ENCODE measurements around the gene ZBED3. TPM values are rescaled to one million over a fixed set of nuclear protein-coding genes. Genes with fewer than 3 reads are reported as not detected.

Gene ZBED3
- total RNA-seq, 1 experiment from 2014 or later: 14.8 TPM

GRCh38 chr5:77046416-77047073 is 40.5 kb downstream of the ZBED3 start:
- TF ChIP-seq, protein P1, sequence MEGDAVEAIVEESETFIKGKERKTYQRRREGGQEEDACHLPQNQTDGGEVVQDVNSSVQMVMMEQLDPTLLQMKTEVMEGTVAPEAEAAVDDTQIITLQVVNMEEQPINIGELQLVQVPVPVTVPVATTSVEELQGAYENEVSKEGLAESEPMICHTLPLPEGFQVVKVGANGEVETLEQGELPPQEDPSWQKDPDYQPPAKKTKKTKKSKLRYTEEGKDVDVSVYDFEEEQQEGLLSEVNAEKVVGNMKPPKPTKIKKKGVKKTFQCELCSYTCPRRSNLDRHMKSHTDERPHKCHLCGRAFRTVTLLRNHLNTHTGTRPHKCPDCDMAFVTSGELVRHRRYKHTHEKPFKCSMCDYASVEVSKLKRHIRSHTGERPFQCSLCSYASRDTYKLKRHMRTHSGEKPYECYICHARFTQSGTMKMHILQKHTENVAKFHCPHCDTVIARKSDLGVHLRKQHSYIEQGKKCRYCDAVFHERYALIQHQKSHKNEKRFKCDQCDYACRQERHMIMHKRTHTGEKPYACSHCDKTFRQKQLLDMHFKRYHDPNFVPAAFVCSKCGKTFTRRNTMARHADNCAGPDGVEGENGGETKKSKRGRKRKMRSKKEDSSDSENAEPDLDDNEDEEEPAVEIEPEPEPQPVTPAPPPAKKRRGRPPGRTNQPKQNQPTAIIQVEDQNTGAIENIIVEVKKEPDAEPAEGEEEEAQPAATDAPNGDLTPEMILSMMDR (IDR thresholded peaks at IDR 0.05; ENCODE audit: unreplicated experiment): no peak
- intact Hi-C loops (cut with micrococcal nuclease): no loop called here
- BruUV-seq (replicated peaks): no TSS peak

GRCh38 chr5:77035950-77036349 is 51.1 kb downstream of the ZBED3 start:
- DNase-seq (ENCODE audit: unreplicated experiment): no peak
- Mint-ChIP-seq H3K9me3 (ENCODE audit: unreplicated experiment) (no peaks in the 10 kb centered on the region), H3K27ac (ENCODE audit: low read depth, unreplicated experiment) (no peak overlapping the region), H3K27me3 (ENCODE audit: insufficient read depth, unreplicated experiment) (no peaks in the 10 kb centered on the region), H3K4me3 (ENCODE audit: unreplicated experiment) (no peak overlapping the region), H3K36me3 (ENCODE audit: insufficient read depth, unreplicated experiment) (peaks cover 58% of the 10 kb centered on the region), H3K4me1 (ENCODE audit: insufficient read depth, unreplicated experiment) (no peaks in the 10 kb centered on the region)
- intact Hi-C loops (cut with micrococcal nuclease): no loop called here
- BruUV-seq (replicated peaks): no TSS peak
- TF ChIP-seq, protein P1 (IDR thresholded peaks at IDR 0.05; ENCODE audit: unreplicated experiment): no peak
- CTCF ChIA-PET: no interaction called here
- POLR2A ChIA-PET: no interaction called here

More at GRCh38 chr5:77046416-77047073, 40.5 kb downstream of the ZBED3 start:
- ChIA-PET POLR2A (interaction anchor here (0.8 kb wide), 1 partner anchor 14 kb away, joined by 3 read pairs; no protein-coding TSS in a partner anchor), CTCF (interaction anchor here (0.7 kb wide), 1 partner anchor 13 kb away, joined by 3 read pairs; no protein-coding TSS in a partner anchor)
- Mint-ChIP-seq H3K9me3 (ENCODE audit: unreplicated experiment) (no peaks in the 10 kb centered on the region), H3K36me3 (ENCODE audit: insufficient read depth, unreplicated experiment) (peaks cover 70% of the 10 kb centered on the region), H3K4me1 (ENCODE audit: insufficient read depth, unreplicated experiment) (peaks cover 6% of the 10 kb centered on the region), H3K27ac (ENCODE audit: low read depth, unreplicated experiment) (no peak overlapping the region), H3K27me3 (ENCODE audit: insufficient read depth, unreplicated experiment) (no peaks in the 10 kb centered on the region), H3K4me3 (ENCODE audit: unreplicated experiment) (no peak overlapping the region)
- no peak for DNase-seq (ENCODE audit: unreplicated experiment)

GRCh38 chr5:77033338-77033737 is 53.7 kb downstream of the ZBED3 start:
- H3K27ac Mint-ChIP-seq (ENCODE audit: low read depth, unreplicated experiment): no peak overlapping the region
- no peaks in the 10 kb centered on the region for H3K4me1 Mint-ChIP-seq (ENCODE audit: insufficient read depth, unreplicated experiment)
- DNase-seq (ENCODE audit: unreplicated experiment): no peak
- intact Hi-C loops (cut with micrococcal nuclease): no loop called here
- no TSS peak for BruUV-seq (replicated peaks)
- H3K27me3 Mint-ChIP-seq (ENCODE audit: insufficient read depth, unreplicated experiment): no peaks in the 10 kb centered on the region
- H3K9me3 Mint-ChIP-seq (ENCODE audit: unreplicated experiment): peaks cover 9% of the 10 kb centered on the region
- ChIA-PET POLR2A (interaction anchor here (1.0 kb wide), 1 partner anchor 14 kb away, joined by 3 read pairs; no protein-coding TSS in a partner anchor), CTCF (interaction anchor here (0.5 to 1.3 kb wide), 2 partner anchors 13 to 166 kb away, joined by 3 to 4 read pairs; no protein-coding TSS in a partner anchor)
- peaks cover 33% of the 10 kb centered on the region for H3K36me3 Mint-ChIP-seq (ENCODE audit: insufficient read depth, unreplicated experiment)
- H3K4me3 Mint-ChIP-seq (ENCODE audit: unreplicated experiment): no peak overlapping the region
- TF ChIP-seq, protein P1 (IDR thresholded peaks at IDR 0.05; ENCODE audit: unreplicated experiment): no peak

GRCh38 chr5:77032635-77033034 is 54.5 kb downstream of the ZBED3 start:
- TF ChIP-seq, protein P1 (IDR thresholded peaks at IDR 0.05; ENCODE audit: unreplicated experiment): no peak
- Mint-ChIP-seq H3K27me3 (ENCODE audit: insufficient read depth, unreplicated experiment) (no peaks in the 10 kb centered on the region), H3K4me3 (ENCODE audit: unreplicated experiment) (no peak overlapping the region), H3K36me3 (ENCODE audit: insufficient read depth, unreplicated experiment) (peaks cover 27% of the 10 kb centered on the region), H3K27ac (ENCODE audit: low read depth, unreplicated experiment) (no peak overlapping the region), H3K4me1 (ENCODE audit: insufficient read depth, unreplicated experiment) (no peaks in the 10 kb centered on the region), H3K9me3 (ENCODE audit: unreplicated experiment) (peaks cover 13% of the 10 kb centered on the region)
- intact Hi-C loops (cut with micrococcal nuclease): no loop called here
- CTCF ChIA-PET: interaction anchor here (1.3 kb wide), 1 partner anchor 165 kb away, joined by 4 read pairs; no protein-coding TSS in a partner anchor
- no peak for DNase-seq (ENCODE audit: unreplicated experiment)
- POLR2A ChIA-PET: interaction anchor here (0.6 to 1.0 kb wide), 2 partner anchors 14 to 372 kb away, joined by 3 read pairs; no protein-coding TSS in a partner anchor
- BruUV-seq (replicated peaks): no TSS peak
